Measurements from ENCODE around the gene CASKIN1. TPM values are rescaled to one million over a fixed set of nuclear protein-coding genes. Genes with fewer than 3 reads are reported as not detected.

The CASKIN1 gene
- total and polyA plus RNA-seq, 4 experiments from 2014 or later = not detected

DNA sequence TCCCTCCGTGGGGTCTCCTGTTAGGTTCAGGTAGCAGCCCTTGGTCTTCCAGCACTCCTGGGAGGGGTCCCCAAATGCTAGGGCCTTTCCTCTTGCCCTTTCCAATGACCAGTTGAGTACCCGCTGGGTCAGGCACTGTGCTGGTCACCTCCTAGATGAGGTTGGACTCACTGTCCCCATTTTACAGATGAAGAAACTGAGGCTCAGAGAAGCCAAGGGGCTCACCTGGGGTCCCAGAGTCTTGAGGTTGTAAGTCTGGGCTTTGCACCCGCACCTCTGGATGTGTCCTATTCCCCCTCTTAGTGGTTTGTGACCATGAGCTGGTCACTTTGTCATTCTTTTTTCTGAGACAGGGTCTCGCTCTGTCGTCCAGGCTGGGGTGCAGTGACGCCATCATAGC lies 1.4 kb upstream of the CASKIN1 start:
- H3K36me3 Mint-ChIP-seq = no peaks in the 10 kb centered on the region
- Histone ChIP-seq H3K27me3 (ENCODE audit: insufficient read depth, low read length) (peaks cover 30% of the 10 kb centered on the region), H3K4me1 (ENCODE audit: insufficient read depth, low read length) (peaks cover 11% of the 10 kb centered on the region), H3K27ac (ENCODE audit: low read depth, low read length) (no peak overlapping the region), H3K36me3 (ENCODE audit: insufficient read depth, low read length) (no peaks in the 10 kb centered on the region), H3K4me3 (ENCODE audit: low read length in 2 of 2) (no peak overlapping the region), H3K9me3 (ENCODE audit: control insufficient read depth in 1 of 2, low read length in 2 of 2) (no peaks in the 10 kb centered on the region)
- no peak for DNase-seq
- ChIA-PET CTCF (ENCODE audit: partially characterized antibody) (interaction anchor here (1.0 kb wide), 1 partner anchor 54 kb away, joined by 4 read pairs; the partner anchor contains the start of gene ECI1), POLR2A (ENCODE audit: partially characterized antibody) (interaction anchor here (0.6 to 1.5 kb wide), 2 partner anchors 10 to 17 kb away, joined by 3 read pairs; partner anchors contain the start of gene PGP)
- peak overlapping the region in 1 of 7 donors; percentile 19 for H3K27ac Mint-ChIP-seq
- H3K4me1 Mint-ChIP-seq = peaks cover 2 to 13% (median 7%) of the 10 kb centered on the region in 4 donors
- H3K4me3 Mint-ChIP-seq = peak overlapping the region in 6 of 8 donors; percentile 27 to 67 (median 56)
- no peaks in the 10 kb centered on the region for H3K9me3 Mint-ChIP-seq
- intact Hi-C loops (cut with micrococcal nuclease) = no loop called here
- peaks cover 16 to 17% of the 10 kb centered on the region in 2 donors for H3K27me3 Mint-ChIP-seq

DNA sequence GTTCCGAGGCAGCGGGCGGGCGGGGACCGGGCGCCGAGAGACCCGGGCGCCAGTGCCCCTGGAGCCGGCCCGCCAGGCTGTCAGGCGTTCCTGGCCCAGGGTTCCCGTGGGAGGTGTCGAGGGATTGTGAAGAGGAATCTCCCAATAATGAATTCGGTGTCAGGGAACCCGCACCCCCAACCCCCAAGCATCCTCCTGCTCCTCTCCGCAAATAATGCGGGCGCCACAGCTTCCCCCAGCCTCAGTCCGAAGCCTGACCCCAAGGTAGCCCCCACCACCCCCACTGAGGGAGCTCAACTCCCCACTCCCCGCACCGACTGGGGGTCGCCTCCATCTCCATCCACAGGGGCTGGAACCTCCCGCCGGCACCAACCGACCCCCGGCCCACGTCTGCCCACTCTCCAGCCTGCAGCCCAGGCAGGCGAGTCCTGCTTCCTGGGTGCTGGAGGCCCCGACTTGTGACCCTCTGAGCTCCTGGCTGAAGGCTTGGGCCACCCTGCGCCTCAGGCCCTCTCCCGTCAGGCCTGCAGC lies 641 bp upstream of the CASKIN1 start:
- intact Hi-C loops (cut with micrococcal nuclease) = no loop called here
- Mint-ChIP-seq H3K36me3 (no peaks in the 10 kb centered on the region), H3K9me3 (no peaks in the 10 kb centered on the region), H3K4me3 (peak overlapping the region in 7 of 8 donors; percentile 17 to 62 (median 43)), H3K4me1 (peaks cover 2 to 13% (median 7%) of the 10 kb centered on the region in 4 donors), H3K27ac (no peak overlapping the region), H3K27me3 (peaks cover 17 to 19% of the 10 kb centered on the region in 2 donors)
- Histone ChIP-seq H3K9me3 (ENCODE audit: control insufficient read depth in 1 of 2, low read length in 2 of 2) (no peaks in the 10 kb centered on the region), H3K27ac (ENCODE audit: low read depth, low read length) (no peak overlapping the region), H3K4me1 (ENCODE audit: insufficient read depth, low read length) (peaks cover 11% of the 10 kb centered on the region), H3K4me3 (ENCODE audit: low read length in 2 of 2) (no peak overlapping the region), H3K27me3 (ENCODE audit: insufficient read depth, low read length) (peaks cover 30% of the 10 kb centered on the region), H3K36me3 (ENCODE audit: insufficient read depth, low read length) (no peaks in the 10 kb centered on the region)
- POLR2A ChIA-PET (ENCODE audit: partially characterized antibody) = interaction anchor here (1.5 to 3.6 kb wide), 2 partner anchors 8 to 18 kb away, joined by 3 to 24 read pairs; partner anchors contain the start of genes MLST8 and PGP
- CTCF ChIA-PET (ENCODE audit: partially characterized antibody) = no interaction called here
- DNase-seq = no peak

DNA sequence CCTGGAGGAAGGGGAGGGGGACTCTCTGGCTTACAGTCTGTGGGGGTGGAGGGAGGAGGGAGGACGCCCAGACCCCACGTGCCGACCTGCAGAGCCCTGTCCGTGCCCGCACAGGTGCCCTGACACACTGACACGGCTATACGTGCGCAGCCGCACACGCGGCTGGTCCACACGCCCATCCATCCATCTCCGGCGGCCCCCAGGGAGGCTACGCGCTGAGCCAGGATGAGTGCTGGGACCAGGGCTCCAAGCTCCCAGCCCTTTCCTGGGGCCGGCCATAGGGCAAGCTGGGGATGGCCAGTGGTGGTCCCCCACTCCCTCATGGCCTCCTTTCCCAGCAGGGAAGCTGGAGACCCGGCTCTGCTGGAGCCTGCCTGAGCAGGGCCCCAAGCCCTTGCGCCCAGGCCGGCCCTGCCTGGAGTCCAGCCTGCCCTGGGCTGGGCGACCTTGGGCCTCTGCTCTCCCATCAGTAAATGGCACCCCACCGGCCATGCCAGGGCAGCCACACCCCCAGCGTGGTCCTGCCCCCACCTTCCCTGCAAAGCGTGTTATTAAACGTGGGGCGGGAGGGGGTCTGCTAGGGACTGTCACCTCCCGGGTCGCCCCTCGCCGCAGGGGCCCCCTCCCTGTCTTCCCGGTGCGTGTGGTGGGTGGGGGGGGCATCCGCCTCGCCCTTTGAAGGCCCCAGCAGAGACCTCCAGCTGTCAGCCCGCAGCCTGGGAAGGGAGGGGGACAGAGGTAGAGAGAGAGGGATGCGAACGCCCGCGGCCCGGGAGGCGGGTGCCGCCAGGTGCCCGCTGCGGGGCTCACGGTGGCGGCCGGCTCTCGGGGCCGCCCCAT lies 863 bp downstream of the CASKIN1 start:
- H3K27me3 ChIP-seq (ENCODE audit: insufficient read depth, low read length) = peaks cover 30% of the 10 kb centered on the region
- no peaks in the 10 kb centered on the region for H3K36me3 ChIP-seq (ENCODE audit: insufficient read depth, low read length)
- Mint-ChIP-seq H3K4me3 (peak overlapping the region in 4 of 8 donors; percentile 15 to 49 (median 30)), H3K27me3 (peaks cover 17 to 19% of the 10 kb centered on the region in 2 donors), H3K9me3 (no peaks in the 10 kb centered on the region), H3K36me3 (no peaks in the 10 kb centered on the region), H3K4me1 (peaks cover 2 to 13% (median 7%) of the 10 kb centered on the region in 4 donors), H3K27ac (peak overlapping the region in 1 of 7 donors; percentile 55)
- no peaks in the 10 kb centered on the region for H3K9me3 ChIP-seq (ENCODE audit: control insufficient read depth in 1 of 2, low read length in 2 of 2)
- CTCF ChIA-PET (ENCODE audit: partially characterized antibody) = interaction anchor here (0.9 to 3.3 kb wide), 18 partner anchors 20 to 306 kb away, joined by 3 to 42 read pairs (median 6); partner anchors contain the start of genes ECI1 and TEDC2
- intact Hi-C loops (cut with micrococcal nuclease) = loop anchor here (1.0 to 2.0 kb wide), 5 partner anchors 39 to 292 kb away; partner anchors contain the start of genes ABCA3, ECI1 and RNPS1
- peak overlapping the region in 1 of 2 donors; percentile 31 for H3K4me3 ChIP-seq (ENCODE audit: low read length in 2 of 2)
- H3K4me1 ChIP-seq (ENCODE audit: insufficient read depth, low read length) = peaks cover 11% of the 10 kb centered on the region
- POLR2A ChIA-PET (ENCODE audit: partially characterized antibody) = interaction anchor here (1.1 to 3.6 kb wide), 6 partner anchors 9 to 306 kb away, joined by 5 to 29 read pairs (median 10); partner anchors contain the start of genes ECI1, MLST8, PGP and TEDC2
- no peak for DNase-seq
- no peak overlapping the region for H3K27ac ChIP-seq (ENCODE audit: low read depth, low read length)

DNA sequence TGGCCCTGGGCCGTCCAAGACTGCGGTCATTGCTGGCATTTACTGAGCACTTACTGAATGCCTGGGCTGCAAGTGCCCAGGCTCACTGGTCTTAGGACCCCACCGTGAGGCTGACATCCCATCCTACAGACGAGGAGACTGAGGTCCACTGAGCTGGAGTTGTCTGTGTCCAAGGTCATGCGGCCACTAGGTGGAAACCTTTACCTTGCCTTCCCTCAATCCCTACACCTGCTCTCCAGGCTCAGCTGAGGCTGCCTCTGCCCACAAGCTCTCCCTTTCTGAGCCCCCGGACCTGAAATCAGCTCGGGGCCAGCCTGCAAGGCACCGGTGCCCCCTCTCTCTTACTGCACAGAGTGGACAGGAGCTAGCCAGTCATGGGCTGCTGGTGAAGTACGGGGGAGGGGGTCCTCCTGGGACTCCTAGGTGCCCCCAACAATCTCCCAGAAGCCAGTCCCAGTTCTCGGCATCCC lies 1.5 kb downstream of the CASKIN1 start:
- peaks cover 15 to 19% of the 10 kb centered on the region in 2 donors for H3K27me3 Mint-ChIP-seq
- peak overlapping the region in 1 of 7 donors; percentile 55 for H3K27ac Mint-ChIP-seq
- POLR2A ChIA-PET (ENCODE audit: partially characterized antibody) = interaction anchor here (1.0 to 3.6 kb wide), 7 partner anchors 10 to 306 kb away, joined by 3 to 29 read pairs (median 9); partner anchors contain the start of genes ECI1, MLST8, PGP and TEDC2
- peak; percentile 55 to 61 (median 57) for DNase-seq
- Histone ChIP-seq H3K27ac (ENCODE audit: low read depth, low read length) (no peak overlapping the region), H3K9me3 (ENCODE audit: control insufficient read depth in 1 of 2, low read length in 2 of 2) (no peaks in the 10 kb centered on the region), H3K4me1 (ENCODE audit: insufficient read depth, low read length) (peaks cover 11% of the 10 kb centered on the region), H3K27me3 (ENCODE audit: insufficient read depth, low read length) (peaks cover 30% of the 10 kb centered on the region), H3K4me3 (ENCODE audit: low read length in 2 of 2) (no peak overlapping the region), H3K36me3 (ENCODE audit: insufficient read depth, low read length) (no peaks in the 10 kb centered on the region)
- no peaks in the 10 kb centered on the region for H3K36me3 Mint-ChIP-seq
- peaks cover 2 to 13% (median 7%) of the 10 kb centered on the region in 4 donors for H3K4me1 Mint-ChIP-seq
- peak overlapping the region in 4 of 8 donors; percentile 49 to 80 (median 64) for H3K4me3 Mint-ChIP-seq
- intact Hi-C loops (cut with micrococcal nuclease) = loop anchor here (1.0 to 2.0 kb wide), 5 partner anchors 39 to 292 kb away; partner anchors contain the start of genes ABCA3, ECI1 and RNPS1
- no peaks in the 10 kb centered on the region for H3K9me3 Mint-ChIP-seq
- CTCF ChIA-PET (ENCODE audit: partially characterized antibody) = interaction anchor here (0.7 to 3.3 kb wide), 21 partner anchors 21 to 307 kb away, joined by 3 to 42 read pairs (median 5); partner anchors contain the start of genes ABCA3, ECI1 and TEDC2

DNA sequence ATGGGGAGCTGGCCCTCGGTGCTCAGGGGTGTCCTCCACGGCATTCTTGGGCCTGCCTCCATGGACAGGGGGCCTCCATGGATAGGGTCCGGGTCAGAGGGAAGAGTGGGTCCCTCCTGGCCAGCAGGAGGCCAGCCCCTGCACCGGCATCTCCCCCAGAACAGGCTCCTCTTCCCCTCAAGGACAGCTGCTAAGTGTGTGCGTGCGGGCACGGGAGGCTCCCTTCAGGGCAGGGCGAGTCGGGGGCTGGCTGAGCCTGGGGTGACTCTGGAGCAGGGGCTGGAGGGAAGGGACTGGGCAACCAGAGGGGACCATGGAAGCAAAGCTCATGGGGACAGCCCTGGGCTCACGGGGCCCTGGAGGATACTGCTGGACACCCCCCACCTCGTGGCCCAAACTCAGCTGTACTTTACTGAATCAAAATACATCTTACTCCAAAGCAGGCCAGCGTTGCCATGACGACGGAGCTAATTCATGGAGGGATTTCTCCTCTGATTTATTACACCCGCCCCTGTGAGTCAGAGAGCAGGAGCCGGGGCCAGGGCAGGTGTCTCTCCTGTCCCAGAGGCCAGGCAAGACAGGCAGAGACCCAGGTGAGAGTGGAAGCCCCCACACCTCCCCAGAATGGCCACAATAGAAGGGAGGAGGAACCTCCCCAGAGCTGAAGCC lies 2.1 kb downstream of the CASKIN1 start:
- H3K9me3 ChIP-seq (ENCODE audit: control insufficient read depth in 1 of 2, low read length in 2 of 2) = no peaks in the 10 kb centered on the region
- Mint-ChIP-seq H3K36me3 (no peaks in the 10 kb centered on the region), H3K9me3 (no peaks in the 10 kb centered on the region), H3K4me1 (peaks cover 2 to 13% (median 7%) of the 10 kb centered on the region in 4 donors), H3K27me3 (peaks cover 15 to 19% of the 10 kb centered on the region in 2 donors), H3K27ac (peak overlapping the region in 1 of 7 donors; percentile 55), H3K4me3 (peak overlapping the region in 1 of 8 donors; percentile 80)
- H3K27ac ChIP-seq (ENCODE audit: low read depth, low read length) = no peak overlapping the region
- ChIA-PET POLR2A (ENCODE audit: partially characterized antibody) (interaction anchor here (1.0 to 3.6 kb wide), 7 partner anchors 11 to 307 kb away, joined by 3 to 29 read pairs (median 9); partner anchors contain the start of genes ECI1, MLST8, PGP and TEDC2), CTCF (ENCODE audit: partially characterized antibody) (interaction anchor here (0.7 to 3.3 kb wide), 21 partner anchors 22 to 308 kb away, joined by 3 to 42 read pairs (median 5); partner anchors contain the start of genes ABCA3, ECI1 and TEDC2)
- no peak overlapping the region for H3K4me3 ChIP-seq (ENCODE audit: low read length in 2 of 2)
- H3K4me1 ChIP-seq (ENCODE audit: insufficient read depth, low read length) = peaks cover 11% of the 10 kb centered on the region
- intact Hi-C loops (cut with micrococcal nuclease) = loop anchor here (2.0 kb wide), 1 partner anchor 75 kb away; the partner anchor contains the start of gene RNPS1
- no peak for DNase-seq
- H3K27me3 ChIP-seq (ENCODE audit: insufficient read depth, low read length) = peaks cover 30% of the 10 kb centered on the region
- no peaks in the 10 kb centered on the region for H3K36me3 ChIP-seq (ENCODE audit: insufficient read depth, low read length)

DNA sequence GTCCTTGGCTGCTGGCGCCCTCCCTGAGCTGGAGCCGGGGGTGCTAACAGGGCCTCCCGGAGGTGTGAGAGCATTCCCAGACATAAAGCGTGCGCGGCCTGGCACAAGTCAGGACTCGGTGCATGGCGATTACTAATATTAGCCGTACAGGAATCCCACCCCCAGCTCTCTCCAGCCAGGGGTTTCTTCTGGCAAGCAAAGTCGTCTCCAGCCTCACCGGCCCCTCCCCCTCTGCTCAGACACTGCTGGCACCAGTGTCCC lies 5.0 kb downstream of the CASKIN1 start:
- POLR2A ChIA-PET (ENCODE audit: partially characterized antibody) = interaction anchor here (1.0 kb wide), 1 partner anchor 36 kb away, joined by 3 read pairs; no protein-coding TSS in a partner anchor
- H3K27me3 ChIP-seq (ENCODE audit: insufficient read depth, low read length) = peaks cover 10% of the 10 kb centered on the region

More for the DNA sequence above, 5.0 kb downstream of the CASKIN1 start:
- Mint-ChIP-seq H3K27me3 (peaks cover 3 to 8% of the 10 kb centered on the region in 2 donors), H3K36me3 (no peaks in the 10 kb centered on the region), H3K4me1 (peaks cover 2 to 7% (median 4%) of the 10 kb centered on the region in 4 donors), H3K9me3 (no peaks in the 10 kb centered on the region), H3K27ac (no peak overlapping the region), H3K4me3 (no peak overlapping the region)
- no peaks in the 10 kb centered on the region for H3K9me3 ChIP-seq (ENCODE audit: control insufficient read depth in 1 of 2, low read length in 2 of 2)
- H3K4me1 ChIP-seq (ENCODE audit: insufficient read depth, low read length) = peaks cover 11% of the 10 kb centered on the region
- H3K4me3 ChIP-seq (ENCODE audit: low read length in 2 of 2) = no peak overlapping the region
- no peak overlapping the region for H3K27ac ChIP-seq (ENCODE audit: low read depth, low read length)
- intact Hi-C loops (cut with micrococcal nuclease) = no loop called here
- no peaks in the 10 kb centered on the region for H3K36me3 ChIP-seq (ENCODE audit: insufficient read depth, low read length)
- CTCF ChIA-PET (ENCODE audit: partially characterized antibody) = no interaction called here
- DNase-seq = no peak
